GM12873 (cell line): ENCODE results near the gene MAN2A2.

ENCODE experiments used
- TF ChIP-seq, protein P1 (sequence below): IDR thresholded peaks from 2 replicates; pipeline ENCODE4 v1.5.1; 2012; ENCODE audit warnings: low read depth, mild to moderate bottlenecking, moderate library complexity, low read length, control low read depth; ENCODE audit not compliant: insufficient read depth; ENCODE audit errors: missing control alignments

MAN2A2 gene

DNA sequence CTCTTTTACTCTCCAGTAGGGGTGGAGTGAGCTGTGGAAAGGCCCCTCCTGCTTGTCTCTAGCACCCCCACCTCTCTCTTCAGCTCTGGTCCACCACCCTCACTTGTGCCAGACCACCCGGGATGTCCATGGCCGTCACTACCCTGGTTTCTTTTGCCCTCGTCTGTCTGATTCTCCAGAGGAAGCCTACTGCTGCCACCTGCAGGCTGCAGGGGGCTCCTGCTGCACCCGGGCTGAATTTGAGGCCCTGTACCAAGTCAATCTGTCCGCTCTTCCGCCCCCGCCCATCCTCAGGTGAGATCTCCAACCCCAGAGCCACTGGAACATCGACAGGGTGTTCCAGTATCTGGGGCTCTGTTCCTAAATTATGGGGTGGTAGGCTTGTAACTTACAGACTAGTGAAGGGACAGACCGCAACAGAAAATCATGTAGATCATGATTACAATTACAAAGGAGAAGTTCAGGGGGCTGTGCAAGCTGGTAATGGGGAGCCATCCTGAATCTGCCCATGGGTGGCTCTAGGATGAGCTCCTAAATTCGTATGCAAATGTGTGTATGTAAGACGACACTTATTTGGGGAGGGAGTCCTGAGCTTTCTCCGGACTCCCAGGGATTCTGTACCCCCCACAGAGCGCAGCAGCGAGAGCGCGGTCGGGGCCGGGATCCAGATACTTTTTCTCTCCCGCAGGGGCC lies 31.3 kb downstream of the MAN2A2 start:
- TF ChIP-seq, protein P1, sequence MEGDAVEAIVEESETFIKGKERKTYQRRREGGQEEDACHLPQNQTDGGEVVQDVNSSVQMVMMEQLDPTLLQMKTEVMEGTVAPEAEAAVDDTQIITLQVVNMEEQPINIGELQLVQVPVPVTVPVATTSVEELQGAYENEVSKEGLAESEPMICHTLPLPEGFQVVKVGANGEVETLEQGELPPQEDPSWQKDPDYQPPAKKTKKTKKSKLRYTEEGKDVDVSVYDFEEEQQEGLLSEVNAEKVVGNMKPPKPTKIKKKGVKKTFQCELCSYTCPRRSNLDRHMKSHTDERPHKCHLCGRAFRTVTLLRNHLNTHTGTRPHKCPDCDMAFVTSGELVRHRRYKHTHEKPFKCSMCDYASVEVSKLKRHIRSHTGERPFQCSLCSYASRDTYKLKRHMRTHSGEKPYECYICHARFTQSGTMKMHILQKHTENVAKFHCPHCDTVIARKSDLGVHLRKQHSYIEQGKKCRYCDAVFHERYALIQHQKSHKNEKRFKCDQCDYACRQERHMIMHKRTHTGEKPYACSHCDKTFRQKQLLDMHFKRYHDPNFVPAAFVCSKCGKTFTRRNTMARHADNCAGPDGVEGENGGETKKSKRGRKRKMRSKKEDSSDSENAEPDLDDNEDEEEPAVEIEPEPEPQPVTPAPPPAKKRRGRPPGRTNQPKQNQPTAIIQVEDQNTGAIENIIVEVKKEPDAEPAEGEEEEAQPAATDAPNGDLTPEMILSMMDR: peak; percentile 95

DNA sequence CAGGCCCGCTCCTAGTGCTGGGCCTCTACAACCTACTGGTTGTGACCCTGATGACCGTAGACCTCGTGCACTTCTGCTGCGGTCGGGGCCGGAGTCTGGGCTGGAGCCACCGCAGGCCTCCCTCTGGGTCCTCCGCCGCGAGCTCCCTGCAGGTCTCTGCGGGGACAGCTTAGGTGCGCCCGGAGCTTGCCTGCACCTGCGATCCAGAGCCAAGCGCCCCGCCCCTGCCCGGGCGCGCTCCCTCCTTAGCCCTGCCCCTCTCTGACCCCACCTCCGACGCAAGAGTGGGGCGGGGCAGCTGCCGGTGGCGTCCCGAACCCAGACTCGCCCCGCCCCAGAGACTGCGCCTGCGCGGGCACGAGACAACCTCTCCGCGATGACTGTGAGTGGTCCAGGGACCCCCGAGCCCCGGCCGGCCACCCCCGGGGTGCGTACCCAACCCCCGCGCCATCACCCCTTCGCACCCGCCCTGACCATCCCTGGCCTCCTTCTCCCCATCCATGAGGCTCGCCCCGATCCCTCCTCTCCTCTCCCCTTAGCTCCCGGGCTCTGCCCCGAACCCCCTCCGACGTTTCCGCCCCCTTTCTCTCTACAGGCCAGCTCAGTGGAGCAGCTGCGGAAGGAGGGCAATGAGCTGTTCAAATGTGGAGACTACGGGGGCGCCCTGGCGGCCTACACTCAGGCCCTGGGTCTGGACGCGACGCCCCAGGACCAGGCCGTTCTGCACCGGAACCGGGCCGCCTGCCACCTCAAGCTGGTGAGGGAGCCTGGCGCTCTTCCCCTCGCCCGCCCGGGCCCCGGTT lies 32.0 kb downstream of the MAN2A2 start, which contains the start of gene UNC45A:
Gene UNC45A, plus strand, starts transcription at position 337 of the 803 bp plus-strand sequence. Its CDS starts 40 bp downstream, at position 377.
- TF ChIP-seq, protein P1: no peak

DNA sequence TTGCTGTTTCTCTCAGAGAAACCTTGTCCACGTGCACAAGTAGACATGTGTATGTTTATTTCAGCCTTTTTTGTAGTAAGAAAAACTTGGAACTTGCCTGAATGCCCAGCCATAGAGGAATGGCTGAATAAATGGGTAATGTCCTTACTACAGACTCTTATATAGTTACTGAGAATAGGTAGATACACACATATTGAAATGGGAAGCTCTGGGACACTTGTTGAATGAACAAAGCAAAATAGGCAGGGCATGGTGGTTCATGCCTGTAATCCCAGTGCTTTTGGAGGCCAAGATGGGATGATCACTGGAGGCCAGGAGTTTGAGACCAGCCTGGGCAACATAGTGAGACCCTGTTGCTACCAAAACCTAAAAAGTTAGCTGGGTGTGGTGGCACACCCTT lies 33.7 kb downstream of the MAN2A2 start:
- TF ChIP-seq, protein P1: no peak

DNA sequence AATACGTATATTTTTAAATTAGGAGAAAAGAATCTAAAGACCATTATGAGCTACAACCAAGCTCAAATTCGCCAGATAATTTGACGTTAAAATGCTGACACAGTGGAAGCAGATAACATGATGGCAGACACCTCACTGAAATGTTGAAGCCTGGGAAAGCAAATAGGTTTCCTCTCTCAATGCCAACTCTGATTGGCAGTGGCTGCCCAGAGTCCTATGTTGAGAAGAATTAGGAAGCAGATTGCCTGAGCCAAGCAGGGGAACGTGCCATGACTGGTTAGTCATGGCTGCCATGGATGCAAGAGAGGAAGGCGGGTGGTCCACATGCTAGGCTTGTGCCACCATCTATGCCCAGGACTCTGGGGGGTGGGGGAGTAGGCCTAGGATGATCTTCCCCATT lies 35.2 kb downstream of the MAN2A2 start:
- TF ChIP-seq, protein P1: no peak

DNA sequence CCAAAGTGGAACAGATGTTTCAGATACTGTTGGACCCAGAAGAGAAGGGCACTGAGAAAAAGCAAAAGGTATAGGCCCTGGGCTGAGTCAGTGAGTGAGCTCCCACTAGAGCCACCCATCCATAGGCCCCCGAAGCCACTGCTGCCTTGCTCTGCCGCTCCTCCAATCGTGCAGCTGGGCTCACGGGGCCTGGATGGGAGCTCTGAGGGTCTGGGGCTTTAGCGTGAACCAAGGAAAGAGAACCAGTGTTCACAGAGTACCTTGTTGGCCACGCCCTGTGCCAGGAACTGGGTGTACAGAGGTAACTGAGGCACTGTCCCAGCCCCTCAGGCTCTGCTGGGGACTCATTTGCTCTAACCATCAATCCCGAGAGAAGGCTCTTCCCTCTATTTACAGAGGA lies 36.7 kb downstream of the MAN2A2 start:
- TF ChIP-seq, protein P1: no peak

DNA sequence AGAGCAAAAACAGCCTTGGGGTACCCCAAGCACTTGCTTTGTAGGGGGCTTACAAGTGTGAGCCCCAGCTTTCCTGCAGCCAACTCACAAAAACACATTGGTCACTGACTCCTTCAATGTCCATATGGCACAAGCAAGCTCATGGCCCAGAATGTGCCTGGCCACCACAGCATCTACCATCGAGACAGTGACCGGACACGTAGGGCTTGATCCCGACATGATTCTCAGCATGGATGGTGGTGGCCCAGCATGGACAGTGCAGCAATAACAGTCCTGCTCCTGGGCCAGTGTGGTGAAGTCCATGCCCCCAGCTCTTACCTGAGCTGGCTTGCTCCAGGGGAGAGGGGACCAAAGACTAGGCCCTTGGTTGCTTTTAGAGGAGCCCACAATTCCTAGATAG lies 37.9 kb downstream of the MAN2A2 start:
- TF ChIP-seq, protein P1: no peak

DNA sequence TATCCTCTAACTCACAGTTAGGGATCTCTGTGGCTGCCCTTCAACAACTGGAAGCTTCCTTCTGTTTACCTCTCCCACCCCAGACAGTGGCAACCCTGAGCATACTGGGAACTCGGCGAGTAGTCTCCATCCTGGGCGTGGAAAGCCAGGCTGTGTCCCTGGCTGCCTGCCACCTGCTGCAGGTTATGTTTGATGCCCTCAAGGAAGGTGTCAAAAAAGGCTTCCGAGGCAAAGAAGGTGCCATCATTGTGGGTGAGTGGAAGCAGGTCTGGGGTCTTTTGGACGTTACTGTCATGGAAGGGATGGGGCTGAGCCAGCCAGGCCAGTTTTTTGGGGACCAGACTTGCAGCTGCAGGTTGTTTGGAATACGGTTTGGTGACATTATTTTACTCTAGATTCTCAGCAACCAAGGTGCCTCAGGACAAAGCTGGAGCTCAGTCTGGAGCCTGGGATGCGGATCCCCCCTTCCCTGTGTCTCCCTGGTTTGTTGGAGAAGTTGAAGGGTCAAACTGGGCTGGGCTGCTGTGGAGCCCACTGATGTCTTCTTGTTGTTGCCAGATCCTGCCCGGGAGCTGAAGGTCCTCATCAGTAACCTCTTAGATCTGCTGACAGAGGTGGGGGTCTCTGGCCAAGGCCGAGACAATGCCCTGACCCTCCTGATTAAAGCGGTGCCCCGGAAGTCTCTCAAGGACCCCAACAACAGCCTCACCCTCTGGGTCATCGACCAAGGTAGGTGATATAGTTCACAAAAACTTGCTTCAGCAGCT lies 39.4 kb downstream of the MAN2A2 start:
- TF ChIP-seq, protein P1: no peak
